Esophagus squamous epithelium (tissue), 5 donors: ENCODE results near the gene SFMBT2. TPM values are rescaled to one million over a fixed set of nuclear protein-coding genes. Genes with fewer than 3 reads are reported as not detected.

Source experiments
- DNase-seq: peaks from one replicate; lab custom pipeline; 2025; lab: John Stamatoyannopoulos, UW
- H3K27ac ChIP-seq, 4 donors: fragments of 200-600 bp; sonication (generic); one replicate each; pipeline ENCODE4 v1.5.1; 2016 to 2019; ENCODE audit warnings: mild to moderate bottlenecking in 1 of 4
- H3K27me3 ChIP-seq, 4 donors: fragments of 200-600 bp; sonication (generic); 1 replicate in 3 of 4; 2 replicates in 1 of 4; pipeline versions ENCODE4 v1.5.1 to v1.6.0; 2017 to 2021; ENCODE audit warnings: antibody characterized with exemption in 1 of 4
- H3K36me3 ChIP-seq, 3 donors: fragments of 200-600 bp; sonication (generic); one replicate each; pipeline ENCODE4 v1.5.1; 2016 to 2019
- H3K4me1 ChIP-seq, 3 donors: fragments of 200-600 bp; sonication (generic); one replicate each; pipeline ENCODE4 v1.5.1; 2017 to 2019
- H3K4me3 ChIP-seq, 4 donors: fragments of 200-600 bp; sonication (generic); 1 replicate in 3 of 4; 2 replicates in 1 of 4; pipeline ENCODE4 v1.5.1; 2016 to 2019; ENCODE audit warnings: mild to moderate bottlenecking in 2 of 4, moderate library complexity in 1 of 4
- H3K9me3 ChIP-seq, 3 donors: fragments of 200-600 bp; sonication (generic); one replicate each; pipeline ENCODE4 v1.5.1; 2016 to 2019
- CTCF ChIP-seq, 6 experiments: fragments of 450-650 bp in 4 of 6; fragments of 200-600 bp in 2 of 6; sonication (generic) in 2 of 6; IDR thresholded peaks; one replicate each; pipeline ENCODE4 v1.5.1; 2016 to 2019; ENCODE audit warnings: antibody characterized with exemption in 6 of 6, mild to moderate bottlenecking in 4 of 6, moderate library complexity in 4 of 6
- POLR2A ChIP-seq, 4 donors: fragments of 450-650 bp; IDR thresholded peaks; one replicate each; pipeline ENCODE4 v1.6.1; 2017; ENCODE audit warnings: antibody characterized with exemption in 4 of 4, mild to moderate bottlenecking in 4 of 4, moderate library complexity in 3 of 4
- WGBS, 2 donors: methylation state at CpG; one replicate each; pipeline ENCODE4 v1.1.5; 2018; 5-methylcytosine and 5-hydroxymethylcytosine counted together
- intact Hi-C: fragments of 100-400 bp; cut with DNase I; formaldehyde crosslinking; loops from one replicate; pipeline ENCODE4 v1.15.0; 2022
- total RNA-seq, 4 donors: library from RNA; depleted of rRNA; stranded (reverse); fragments of >200 nt; gene quantifications; one replicate each; pipeline ENCODE4 v1.1.0, GENCODE V29; 2016
- donor health status: DM: yes; HTN: yes; CAD: no.

Gene SFMBT2
- total RNA-seq, 4 donors from 2014 or later = 0.72 to 5.0 (median 1.4) TPM

- Histone ChIP-seq H3K9me3 (no peaks in the 10 kb centered on the region), H3K36me3 (no peaks in the 10 kb centered on the region), H3K4me3 (no peak overlapping the region), H3K4me1 (no peaks in the 10 kb centered on the region), H3K27me3 (peaks cover 0 to 33% (median 0%) of the 10 kb centered on the region in 4 donors), H3K27ac (no peak overlapping the region)
- WGBS, 2 donors = 11 to 50% methylated on average over 1 of the region's 1 CpG
- intact Hi-C loops = no loop called here
- no peak for DNase-seq
- TF ChIP-seq CTCF (IDR thresholded peaks at IDR 0.05) (no peak), POLR2A (IDR thresholded peaks at IDR 0.05) (no peak)
Observed at GRCh38 chr10:7134448-7134847, 276.4 kb downstream of the SFMBT2 start.

- no peaks in the 10 kb centered on the region for H3K4me1 ChIP-seq
- 69 to 82% methylated on average over 6 of the region's 6 CpGs for WGBS, 2 donors
- no peaks in the 10 kb centered on the region for H3K9me3 ChIP-seq
- no peak overlapping the region for H3K27ac ChIP-seq
- no peak for DNase-seq
- no peaks in the 10 kb centered on the region for H3K36me3 ChIP-seq
- peaks cover 0 to 33% (median 0%) of the 10 kb centered on the region in 4 donors for H3K27me3 ChIP-seq
- intact Hi-C loops = no loop called here
- no peak overlapping the region for H3K4me3 ChIP-seq
- TF ChIP-seq POLR2A (IDR thresholded peaks at IDR 0.05) (no peak), CTCF (IDR thresholded peaks at IDR 0.05) (no peak)
Observed at GRCh38 chr10:7133958-7134357, 276.9 kb downstream of the SFMBT2 start.

GRCh38 chr10:7133278-7133677 is 277.6 kb downstream of the SFMBT2 start:
- no peak overlapping the region for H3K27ac ChIP-seq
- intact Hi-C loops = no loop called here
- WGBS, 2 donors = 79 to 81% methylated on average over 9 to 11 of the region's 11 CpGs
- H3K4me1 ChIP-seq = no peaks in the 10 kb centered on the region
- peaks cover 0 to 33% (median 0%) of the 10 kb centered on the region in 4 donors for H3K27me3 ChIP-seq
- TF ChIP-seq POLR2A (IDR thresholded peaks at IDR 0.05) = no peak
- no peak for TF ChIP-seq CTCF (IDR thresholded peaks at IDR 0.05)
- H3K9me3 ChIP-seq = no peaks in the 10 kb centered on the region
- DNase-seq = no peak
- no peaks in the 10 kb centered on the region for H3K36me3 ChIP-seq
- no peak overlapping the region for H3K4me3 ChIP-seq

DNA sequence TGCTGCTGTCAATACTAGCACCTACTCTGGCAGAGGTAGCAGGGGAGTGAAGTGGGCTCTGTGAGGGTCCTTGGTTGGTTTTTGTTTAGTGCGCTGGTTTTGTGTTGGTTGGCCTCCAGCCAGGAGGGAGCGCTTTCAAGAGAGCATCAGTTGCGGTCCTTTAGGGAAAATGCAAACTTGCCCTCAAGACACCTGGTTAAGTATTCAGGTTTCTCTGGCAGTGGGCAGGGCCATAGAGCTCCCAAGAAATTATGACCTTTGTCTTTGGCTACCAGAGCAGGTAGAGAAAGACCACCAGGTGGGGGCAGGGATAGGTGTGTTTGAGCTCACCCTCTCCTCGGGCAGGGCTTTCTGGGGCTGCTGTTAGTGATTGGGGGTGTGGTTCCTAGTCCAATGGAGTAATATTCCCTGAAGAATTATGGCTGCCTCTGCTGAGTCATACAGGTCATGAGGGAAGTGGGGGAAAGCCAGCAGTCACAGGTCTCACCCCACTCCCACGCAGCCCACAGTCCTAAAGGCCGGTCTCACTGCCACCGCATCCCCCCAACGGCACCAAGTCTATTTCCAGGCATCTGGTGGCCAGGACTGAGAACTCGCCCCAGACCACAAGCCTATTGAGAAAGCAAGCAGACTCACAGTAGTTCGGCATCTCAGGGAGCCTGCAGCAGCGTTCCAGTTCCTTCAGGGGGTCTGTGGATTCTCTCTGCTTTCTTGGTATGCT is 280.5 kb downstream of the SFMBT2 start:
- Histone ChIP-seq H3K4me1 (no peaks in the 10 kb centered on the region), H3K27me3 (peaks cover 0 to 22% (median 0%) of the 10 kb centered on the region in 4 donors), H3K36me3 (no peaks in the 10 kb centered on the region), H3K9me3 (no peaks in the 10 kb centered on the region), H3K27ac (no peak overlapping the region), H3K4me3 (no peak overlapping the region)
- DNase-seq = no peak
- no peak for TF ChIP-seq CTCF (IDR thresholded peaks at IDR 0.05)
- TF ChIP-seq POLR2A (IDR thresholded peaks at IDR 0.05) = no peak
- intact Hi-C loops = no loop called here
- 92 to 93% methylated on average over 2 to 3 of the region's 11 CpGs for WGBS, 2 donors

- 42 to 59% methylated on average over 6 of the region's 6 CpGs for WGBS, 2 donors
- Histone ChIP-seq H3K27ac (no peak overlapping the region), H3K9me3 (no peaks in the 10 kb centered on the region), H3K4me3 (no peak overlapping the region), H3K4me1 (no peaks in the 10 kb centered on the region), H3K27me3 (peaks cover 0 to 17% (median 0%) of the 10 kb centered on the region in 4 donors), H3K36me3 (no peaks in the 10 kb centered on the region)
- intact Hi-C loops = no loop called here
- no peak for DNase-seq
- TF ChIP-seq CTCF (IDR thresholded peaks at IDR 0.05) (no peak), POLR2A (IDR thresholded peaks at IDR 0.05) (no peak)
Observed at GRCh38 chr10:7123774-7124173, 287.1 kb downstream of the SFMBT2 start.
